GM19035 (cell line): Measurements from ENCODE around the gene AHNAK.

ENCODE experiments used
- ATAC-seq: cut with Tn5 transposase; IDR thresholded peaks from one replicate; pipeline ENCODE4 v1.9.1; 2021; ENCODE audit not compliant: unreplicated experiment

AHNAK gene

DNA sequence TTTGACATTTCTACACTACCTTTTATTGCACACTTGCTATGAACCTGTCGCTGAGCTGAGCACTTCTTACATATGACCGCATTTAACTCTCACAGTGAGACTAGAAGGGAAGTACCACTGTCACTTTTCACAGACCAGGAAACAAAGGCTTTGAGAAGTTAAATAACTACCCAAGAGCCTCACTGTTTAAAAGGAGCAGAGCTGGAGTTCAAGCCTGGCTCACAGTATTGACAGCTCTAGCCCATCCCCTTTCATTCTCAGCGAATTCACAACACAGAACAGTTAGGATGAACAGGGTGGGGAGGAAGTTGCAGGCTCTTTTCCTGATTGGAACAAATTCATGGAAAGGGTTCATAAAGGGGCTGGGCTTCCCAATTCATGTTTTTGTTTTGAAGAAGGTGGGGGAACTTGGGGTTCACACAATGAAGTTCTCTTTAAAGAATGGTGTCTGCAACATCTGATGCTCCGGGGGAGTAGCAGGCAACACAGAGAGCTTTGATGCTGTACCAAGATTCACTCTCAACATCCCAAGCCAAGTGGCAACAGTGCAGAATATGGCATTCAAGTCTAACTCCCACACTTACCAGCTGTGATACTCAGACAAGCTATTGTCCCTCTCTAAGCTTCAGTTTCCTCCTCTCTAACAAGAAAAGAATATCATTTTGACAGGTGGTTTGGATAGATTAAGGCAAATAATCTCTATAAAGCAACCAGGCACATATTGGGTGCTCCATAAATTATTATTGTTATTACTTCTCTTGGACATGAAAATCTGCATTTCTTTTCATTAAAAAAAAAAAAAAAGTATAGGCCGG, 110.6 kb downstream of the AHNAK start:
- ATAC-seq = no peak

- ATAC-seq = no peak
Observed at GRCh38 chr11:62433904-62434276, 112.7 kb downstream of the AHNAK start.

GRCh38 chr11:62433141-62433903, 113.3 kb downstream of the AHNAK start:
- no peak for ATAC-seq

DNA sequence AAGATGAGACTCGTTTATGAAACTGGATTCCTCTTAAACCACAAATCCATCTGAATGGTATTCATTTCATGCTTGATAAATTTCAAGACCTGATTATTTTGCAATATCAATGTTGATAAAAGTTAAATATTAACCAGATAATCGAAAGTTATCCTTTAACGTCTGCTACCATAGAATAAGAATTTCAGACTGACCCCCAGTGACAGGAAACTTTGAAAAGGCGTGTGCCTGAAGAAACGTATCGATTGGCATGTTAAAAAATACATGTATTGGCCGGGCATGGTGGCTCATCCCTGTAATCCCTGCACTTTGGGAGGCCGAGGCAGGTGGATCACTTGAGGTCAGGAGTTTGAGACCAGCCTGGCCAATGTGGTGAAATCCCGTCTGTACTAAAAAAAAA, 113.9 kb downstream of the AHNAK start:
- no peak for ATAC-seq

DNA sequence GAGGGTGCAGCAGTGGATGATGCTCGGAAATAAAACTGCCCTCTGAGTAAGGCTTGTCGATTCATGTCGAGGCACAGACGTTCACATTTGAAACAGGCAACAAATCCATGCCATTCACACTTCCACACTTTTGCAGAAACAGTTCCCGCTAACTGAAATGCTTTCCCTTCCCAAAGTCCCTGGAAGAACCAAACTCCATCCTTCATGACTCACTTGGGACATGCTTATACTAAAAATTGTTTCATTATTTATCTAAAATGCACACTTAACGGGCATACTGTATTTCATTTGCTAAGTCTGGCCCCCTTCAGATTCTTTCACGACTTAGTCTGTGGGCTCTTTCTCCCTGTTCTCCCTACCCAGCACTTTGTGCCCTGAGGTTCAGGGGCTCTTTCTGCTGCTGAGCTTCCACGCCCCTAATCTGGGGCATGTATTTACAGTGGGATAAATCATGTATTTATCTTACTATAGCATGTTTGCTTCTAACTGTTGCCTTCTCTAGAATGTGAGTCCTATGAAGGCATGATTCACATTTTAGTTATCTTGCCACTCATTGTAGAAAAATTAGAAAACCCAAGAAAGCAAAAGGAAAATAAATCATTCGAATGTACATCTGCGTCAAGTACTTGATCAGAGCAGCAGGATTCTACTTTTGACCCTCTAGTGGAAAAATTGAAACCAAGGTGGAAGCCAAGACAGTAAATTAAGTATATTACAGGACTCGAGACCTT, 115.3 kb downstream of the AHNAK start:
- no peak for ATAC-seq

DNA sequence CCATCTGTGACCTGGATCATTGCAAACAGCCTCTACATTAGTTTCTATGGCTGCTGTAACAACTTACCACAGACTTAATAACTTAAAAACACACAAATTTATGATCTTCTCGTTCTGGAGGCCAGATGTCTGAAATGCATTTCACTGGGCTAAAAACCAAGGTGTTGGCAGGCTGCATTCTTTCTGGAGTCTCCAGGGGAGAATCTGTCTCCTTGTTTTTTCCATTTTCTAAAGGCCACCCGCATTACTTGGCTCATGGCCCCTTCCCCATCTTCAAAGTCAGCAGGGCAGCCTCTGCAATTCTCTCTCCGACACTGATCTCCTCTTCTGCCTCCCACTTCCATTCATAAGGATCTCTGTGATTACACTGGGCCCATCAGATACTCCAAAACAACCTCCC, 116.2 kb downstream of the AHNAK start:
- no peak for ATAC-seq

DNA sequence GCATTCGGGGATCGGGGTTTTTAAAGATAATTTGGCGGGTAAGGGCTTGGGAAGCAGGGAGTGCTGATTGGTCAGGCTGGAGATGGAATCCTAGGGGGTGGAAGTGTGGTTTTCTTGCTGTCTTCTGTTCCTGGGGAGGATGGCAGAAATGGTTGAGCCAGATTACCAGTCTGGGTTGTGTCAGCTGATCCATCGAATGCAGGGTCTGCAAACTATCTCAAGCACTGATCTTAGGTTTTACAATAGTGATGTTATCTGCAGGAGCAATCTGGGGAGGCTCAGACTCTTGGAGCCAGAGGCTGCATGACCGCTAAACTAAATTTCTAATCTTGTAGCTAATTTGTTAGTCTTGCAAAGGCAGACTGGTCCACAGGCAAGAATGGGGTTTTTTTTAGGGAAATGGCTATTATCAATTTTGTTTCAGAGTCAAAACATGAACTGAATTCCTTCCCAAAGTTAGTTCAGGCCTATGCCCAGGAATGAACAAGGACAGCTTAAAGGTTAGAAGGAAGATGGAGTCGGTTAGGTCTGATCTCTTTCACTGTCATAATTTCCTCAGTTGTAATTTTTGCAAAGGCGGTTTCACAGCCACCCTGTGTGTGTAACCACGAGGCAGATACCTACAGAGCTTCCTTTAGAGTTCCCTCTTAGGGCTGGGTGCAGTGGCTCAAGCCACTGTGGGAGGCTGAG, 117.6 kb downstream of the AHNAK start:
- no peak for ATAC-seq

DNA sequence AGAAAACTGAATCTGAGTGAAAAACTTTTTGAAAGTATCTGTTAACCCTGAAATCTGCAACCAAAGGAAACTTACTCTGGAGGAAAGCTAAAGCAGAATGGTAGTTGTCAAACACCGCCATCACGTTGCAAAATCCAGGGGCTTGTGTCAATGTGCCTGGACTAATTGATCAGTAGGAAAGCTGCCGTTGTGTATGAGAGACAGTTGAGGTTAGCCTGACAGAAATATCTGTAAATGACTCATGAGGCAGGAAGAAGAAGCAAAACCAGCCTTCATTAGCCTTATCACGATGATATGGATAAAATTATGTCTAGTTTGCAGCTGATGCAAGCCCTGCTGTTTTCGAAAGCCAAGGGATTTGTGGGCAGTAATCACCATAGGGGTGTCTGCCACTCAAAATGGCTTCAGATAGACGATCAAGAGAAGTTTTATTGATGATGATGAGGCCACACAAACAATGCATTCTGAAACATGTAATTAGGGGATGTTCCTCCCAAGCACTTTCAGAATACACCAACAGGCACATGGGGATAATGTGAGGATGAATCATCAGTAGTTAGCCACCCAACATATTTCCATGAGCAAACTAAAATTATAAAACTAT, 118.9 kb downstream of the AHNAK start:
- no peak for ATAC-seq

GRCh38 chr11:62423012-62423411, 123.6 kb downstream of the AHNAK start:
- ATAC-seq = no peak

DNA sequence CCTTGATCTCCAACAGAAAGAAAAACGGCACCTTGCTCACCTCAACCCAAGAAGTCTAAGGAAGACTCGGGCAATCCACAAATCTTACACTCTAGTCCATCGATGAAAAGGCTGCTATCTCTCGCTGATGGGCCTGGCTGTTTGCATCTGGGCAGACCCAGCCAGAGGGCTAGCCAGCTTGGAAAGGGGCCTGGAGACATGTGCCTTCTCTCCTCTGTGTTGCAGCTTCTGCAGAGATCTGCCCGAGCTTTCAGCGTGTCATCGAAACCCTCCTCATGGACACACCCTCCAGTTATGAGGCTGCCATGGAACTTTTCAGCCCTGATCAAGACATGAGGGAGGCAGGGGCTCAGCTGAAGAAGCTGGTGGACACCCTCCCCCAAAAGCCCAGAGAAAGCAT, 124.6 kb downstream of the AHNAK start:
- no peak for ATAC-seq

GRCh38 chr11:62420882-62421281, 125.7 kb downstream of the AHNAK start:
- no peak for ATAC-seq

- no peak for ATAC-seq
Observed at GRCh38 chr11:62419943-62420342, 126.7 kb downstream of the AHNAK start.

- no peak for ATAC-seq
Observed at GRCh38 chr11:62419314-62419929, 127.2 kb downstream of the AHNAK start.

DNA sequence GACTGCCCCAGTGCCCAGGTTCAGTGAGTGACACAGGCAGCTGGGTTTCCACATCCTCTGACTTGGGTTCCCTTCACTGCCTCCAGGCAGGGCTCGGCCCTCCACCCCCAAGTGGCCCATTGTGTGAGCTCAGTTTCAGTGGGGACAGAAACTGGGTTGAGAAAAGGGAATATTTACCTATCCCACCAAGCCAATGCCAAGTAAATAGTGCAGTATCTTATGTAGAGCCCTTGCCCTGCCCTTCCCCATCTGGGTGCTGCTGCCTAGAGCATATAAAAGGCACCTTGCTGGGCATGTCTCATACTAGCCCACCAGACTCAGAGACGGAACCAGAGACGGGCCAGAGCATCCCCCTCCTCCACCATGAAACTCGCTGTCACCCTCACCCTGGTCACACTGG, 127.9 kb downstream of the AHNAK start, which contains the start of gene SCGB1A1:
Gene SCGB1A1, plus strand, starts transcription at position 301 of the 400 bp plus-strand sequence. Its CDS starts 63 bp downstream, at position 364.
- no peak for ATAC-seq

DNA sequence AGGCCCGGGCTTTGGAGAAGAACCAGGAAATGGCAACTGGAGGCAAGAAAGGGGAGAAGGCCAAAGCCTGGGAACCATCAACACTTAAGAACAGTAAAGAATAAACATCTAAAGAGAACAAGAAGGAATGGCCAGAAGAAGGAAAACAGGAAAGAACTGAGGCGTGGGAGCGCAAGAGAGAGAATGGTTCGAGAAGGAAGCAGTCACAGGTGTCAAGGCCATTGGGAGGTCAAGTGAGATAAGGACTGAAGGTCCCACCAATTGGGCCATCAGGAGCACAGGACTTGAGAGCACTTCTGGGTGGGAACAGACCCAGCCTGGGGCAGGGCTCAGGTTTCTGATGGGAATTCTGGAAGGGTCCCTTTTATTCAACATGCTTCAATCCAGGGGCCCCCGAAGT, 128.5 kb downstream of the AHNAK start:
- no peak for ATAC-seq

- no peak for ATAC-seq
Observed at GRCh38 chr11:62416596-62416995, 130.0 kb downstream of the AHNAK start.

DNA sequence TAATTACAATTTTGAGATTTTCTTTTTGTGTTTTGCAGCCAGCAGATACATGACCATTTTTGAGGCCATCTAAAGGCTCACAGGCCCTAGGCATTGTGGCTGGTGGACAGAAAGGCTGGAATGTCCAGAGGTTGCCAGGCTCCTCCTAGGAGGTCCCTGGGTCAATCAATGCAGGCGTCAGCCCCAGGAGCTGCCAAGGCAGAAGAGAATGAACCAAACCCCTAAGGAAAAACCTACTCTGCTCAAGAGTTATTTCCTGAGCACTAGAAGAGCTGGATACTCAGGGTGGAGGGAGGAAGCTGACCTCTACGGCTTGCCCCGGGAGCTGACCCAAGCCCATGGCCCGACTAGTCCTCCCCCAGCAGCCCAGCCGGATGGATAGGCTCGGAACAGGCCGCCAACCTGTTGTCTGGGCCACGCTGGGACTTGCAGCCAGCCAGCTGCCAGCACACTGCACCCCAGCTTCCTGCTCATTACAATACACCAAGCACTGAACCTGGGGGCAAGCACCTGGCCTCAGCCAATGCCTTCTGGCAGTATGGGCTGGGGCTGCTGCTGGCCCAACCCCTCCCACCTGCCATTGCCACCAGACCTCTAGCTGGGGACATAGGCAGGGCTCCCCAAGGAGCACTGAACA, 133.4 kb downstream of the AHNAK start:
- ATAC-seq = no peak

DNA sequence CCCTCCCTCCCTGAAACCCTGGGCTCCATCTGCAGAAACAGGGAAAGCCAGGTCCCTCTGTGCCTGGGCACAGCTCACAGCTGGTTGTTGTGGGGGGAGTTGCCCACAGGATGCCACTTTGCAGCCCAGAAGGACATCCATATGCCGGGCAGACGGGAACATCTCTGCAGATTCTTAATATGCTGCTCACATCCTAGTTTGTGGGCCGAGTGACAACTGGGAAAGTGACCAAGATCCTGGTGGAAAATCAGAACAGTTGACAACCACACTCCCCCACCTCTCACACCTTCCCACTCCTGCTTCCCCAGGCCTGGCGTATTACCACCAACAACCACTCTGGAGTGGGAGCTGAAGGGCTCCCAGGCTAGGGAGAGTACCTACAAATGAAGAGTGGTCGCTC, 135.1 kb downstream of the AHNAK start:
- ATAC-seq = no peak

DNA sequence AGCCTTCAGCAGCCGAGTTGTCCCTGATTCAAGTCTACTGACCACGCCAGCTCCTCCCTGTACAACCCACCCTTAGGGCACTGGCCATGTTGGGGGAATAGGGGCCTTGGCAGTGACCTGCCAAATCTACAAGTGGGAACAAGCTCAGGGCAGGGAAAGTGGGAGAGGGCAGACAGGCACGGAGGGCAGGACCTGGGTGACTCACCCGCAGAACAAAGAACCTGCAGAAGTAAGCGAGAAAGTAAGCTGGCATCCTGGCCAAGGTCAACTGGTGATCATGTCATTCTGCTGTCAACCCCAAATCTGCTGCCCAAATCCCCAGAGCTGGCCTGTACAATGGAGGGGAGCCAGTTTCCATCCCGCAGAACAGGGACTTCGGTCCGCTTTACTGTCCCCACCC, 135.6 kb downstream of the AHNAK start:
- no peak for ATAC-seq

DNA sequence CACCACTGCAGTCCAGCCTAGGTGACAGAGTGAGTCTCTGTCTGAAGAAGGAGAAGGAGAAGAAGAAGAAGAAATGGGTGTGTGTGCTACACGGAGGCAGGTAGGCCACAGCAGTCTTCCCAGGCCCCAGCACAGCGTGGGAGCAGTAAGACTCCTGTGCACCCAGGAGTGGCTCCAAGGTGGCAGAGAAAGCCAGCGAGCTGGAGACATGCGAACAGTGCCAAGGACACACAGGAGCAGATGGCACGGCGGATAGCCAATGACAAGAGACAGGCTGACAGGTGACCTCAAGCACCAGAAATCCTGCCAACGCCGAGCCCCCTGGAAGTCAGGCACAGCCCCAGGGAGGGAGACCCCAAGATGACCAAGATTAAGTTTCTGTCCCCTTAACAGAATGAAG, 136.8 kb downstream of the AHNAK start:
- no peak for ATAC-seq
